ENCODE measurements around the gene CCDC127.

Gene CCDC127

DNA sequence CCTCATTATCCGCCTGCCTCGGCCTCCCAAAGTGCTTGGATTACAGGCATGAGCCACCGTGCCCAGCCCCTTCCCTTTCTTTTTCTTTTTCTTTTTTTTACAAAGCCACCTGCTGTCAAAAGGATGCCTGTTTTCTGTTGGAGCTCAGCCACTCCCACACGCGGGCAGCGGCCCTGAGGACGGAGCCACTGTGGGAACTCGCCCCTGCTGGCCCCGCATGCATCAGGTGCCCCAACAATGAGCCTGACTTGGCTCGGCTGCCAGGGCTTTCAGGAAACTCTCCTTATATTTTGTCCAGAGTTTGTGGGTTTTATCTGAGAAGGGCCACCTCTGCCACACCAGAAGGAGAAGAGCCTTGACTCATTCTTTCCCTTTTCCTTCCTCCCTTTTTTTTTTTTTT lies 63.7 kb downstream of the CCDC127 start:
- no peak for DNase-seq

DNA sequence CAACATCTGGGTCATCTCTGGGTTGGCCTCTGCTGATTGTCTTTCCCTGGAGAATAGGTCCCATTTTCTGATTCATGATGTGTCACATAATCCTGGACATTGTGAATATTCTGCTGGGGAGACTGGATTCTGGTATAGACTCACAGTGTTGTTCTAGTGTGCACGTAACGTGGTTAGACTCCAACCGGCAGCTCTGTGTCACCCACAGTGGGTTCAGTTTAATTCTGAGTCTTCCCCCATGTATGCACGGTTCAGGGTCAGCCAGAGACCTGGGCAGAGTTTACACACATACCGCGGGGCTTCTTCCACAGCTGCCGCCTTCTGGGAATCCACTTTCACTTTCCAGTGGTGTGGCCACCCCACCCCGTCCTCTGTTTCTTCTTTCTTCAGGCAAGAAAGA lies 64.7 kb downstream of the CCDC127 start:
- no peak for DNase-seq

DNA sequence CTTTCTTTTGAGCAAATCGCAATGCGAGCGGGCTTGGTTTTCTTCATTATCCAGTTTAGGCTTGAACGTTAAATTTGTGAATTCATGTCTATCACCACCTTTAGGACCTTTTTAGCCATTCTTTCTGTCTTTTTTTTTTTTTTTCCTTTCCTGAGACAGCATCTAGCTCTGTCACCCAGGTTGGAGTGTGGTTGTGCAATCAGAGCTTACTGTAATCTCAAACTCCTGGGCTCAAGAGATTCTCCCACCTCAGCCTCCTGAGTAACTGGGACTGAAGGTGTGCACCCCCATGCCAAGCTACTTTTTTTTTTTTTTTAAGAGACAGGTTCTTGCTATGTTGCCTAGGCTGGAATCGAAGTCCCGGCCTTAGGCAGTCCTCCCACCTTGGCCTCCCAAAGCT lies 65.9 kb downstream of the CCDC127 start:
- DNase-seq = no peak

DNA sequence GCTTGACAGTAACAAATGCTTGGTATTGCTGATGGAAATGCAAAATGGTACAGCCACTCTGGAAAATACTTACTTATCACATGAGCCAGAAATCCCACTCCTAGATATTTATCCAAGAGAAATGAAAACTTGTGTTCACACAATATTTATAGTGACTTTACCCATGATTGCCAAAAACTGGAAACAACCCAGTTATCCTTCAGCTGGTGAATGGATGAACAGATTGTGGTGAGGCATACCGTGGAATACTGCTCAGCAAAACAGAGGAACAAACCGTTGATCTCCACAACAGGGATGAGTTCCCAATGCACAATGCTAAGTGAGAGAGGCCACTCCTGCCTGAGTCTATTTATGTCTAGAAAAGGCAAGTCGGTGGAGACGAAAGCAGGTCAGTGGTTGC lies 67.2 kb downstream of the CCDC127 start:
- no peak for DNase-seq

DNA sequence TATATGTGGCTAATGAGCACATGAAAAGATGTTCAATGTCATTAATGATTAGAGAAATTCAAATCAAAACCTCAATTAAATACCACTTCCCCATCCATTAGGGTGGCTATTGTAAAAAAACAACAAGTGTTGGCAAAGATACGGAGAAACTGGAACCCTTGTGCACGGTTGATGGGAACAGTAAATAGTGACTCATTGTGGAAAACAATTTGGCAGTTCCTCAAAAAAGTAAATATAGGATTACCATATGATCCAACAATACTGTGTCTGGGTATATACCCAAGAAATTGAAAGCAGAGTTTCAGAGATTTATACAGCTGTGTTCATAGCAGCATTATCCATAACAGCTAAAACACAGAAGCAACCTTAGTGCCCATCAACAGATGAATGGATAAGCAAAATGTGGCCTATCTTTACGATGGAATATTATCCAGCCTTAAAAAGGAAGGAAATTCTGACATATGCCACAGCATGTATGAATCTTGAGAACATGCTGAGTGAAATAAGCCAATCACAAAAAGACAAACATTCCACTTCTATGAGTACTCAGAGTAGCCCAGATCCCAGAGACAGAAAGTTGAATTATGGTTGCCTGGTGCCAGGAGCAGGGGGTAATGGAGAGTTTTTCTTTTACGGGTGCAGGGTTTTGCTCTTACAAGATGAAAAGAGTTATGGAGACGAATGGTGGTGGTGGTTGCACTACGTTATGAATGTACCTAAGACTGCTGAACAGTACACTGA lies 68.0 kb downstream of the CCDC127 start:
- no peak for DNase-seq

DNA sequence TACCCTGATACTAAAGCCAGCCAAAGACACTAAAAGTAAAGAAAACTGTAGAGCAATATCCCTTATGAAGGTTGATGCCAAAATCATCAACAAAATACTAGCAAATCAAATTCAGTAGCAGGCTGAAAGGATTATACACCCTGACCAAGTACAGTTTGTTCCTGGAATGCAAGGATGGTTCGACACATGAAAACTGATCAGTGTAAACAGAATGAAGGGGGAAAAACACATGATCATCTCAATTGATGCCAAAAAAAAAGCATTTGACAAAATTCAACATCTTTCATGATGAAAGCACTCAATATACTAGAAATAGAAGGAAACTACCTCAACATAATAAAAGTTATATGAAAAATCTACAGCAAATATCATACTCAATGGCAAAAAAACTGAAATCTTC lies 70.2 kb downstream of the CCDC127 start:
- no peak for DNase-seq
